GM12873 (cell line): ENCODE measurements around the gene TANC1.

Experiments used
- CTCF ChIP-seq: IDR thresholded peaks from 2 replicates; pipeline ENCODE4 v1.5.1; 2012; ENCODE audit warnings: low read depth, mild to moderate bottlenecking, moderate library complexity, low read length, control low read depth; ENCODE audit not compliant: insufficient read depth; ENCODE audit errors: missing control alignments

Gene TANC1

GRCh38 chr2:158969162-158969714, 798 bp downstream of the TANC1 start:
- TF ChIP-seq CTCF: no peak

GRCh38 chr2:158969715-158970240, 1.3 kb downstream of the TANC1 start:
- TF ChIP-seq CTCF: no peak

- no peak for TF ChIP-seq CTCF
Measured at GRCh38 chr2:158970241-158970751, 1.9 kb downstream of the TANC1 start.

GRCh38 chr2:158973116-158973956, 4.9 kb downstream of the TANC1 start:
- no peak for TF ChIP-seq CTCF

GRCh38 chr2:158975271-158975921, 7.0 kb downstream of the TANC1 start:
- TF ChIP-seq CTCF: no peak

- no peak for TF ChIP-seq CTCF
Measured at GRCh38 chr2:158979772-158980171, 11.3 kb downstream of the TANC1 start.
